Common myeloid progenitor, CD34-positive (primary cell): ENCODE results near the gene RNF25.

Experiments
- CTCF ChIA-PET: fragments of 350-600 bp; sonication (Branson Sonifier 250); formaldehyde crosslinking; loops from one replicate; lab custom pipeline; 2021; ENCODE audit warnings: antibody characterized with exemption; lab: Charles Lee
- POLR2A ChIA-PET: fragments of 350-600 bp; sonication (Branson Sonifier 250); formaldehyde crosslinking; loops from one replicate; lab custom pipeline; 2021; ENCODE audit warnings: antibody characterized with exemption; lab: Charles Lee
- DNase-seq, 3 donors: peaks; one replicate each; pipeline versions ENCODE4 v3.0.0 to v3.0.0-alpha.2; 2013
- H3K27ac ChIP-seq, 2 experiments: 1 replicate in 1 of 2; 2 replicates in 1 of 2; pipeline ENCODE4 v1.7.0; 2013; ENCODE audit warnings: inconsistent platforms in 2 of 2, low read length in 2 of 2, mild to moderate bottlenecking in 2 of 2, low read depth in 1 of 2, moderate library complexity in 1 of 2; ENCODE audit not compliant: severe bottlenecking in 2 of 2, insufficient read depth in 1 of 2, poor library complexity in 1 of 2
- H3K27me3 ChIP-seq, 5 experiments: replicated peaks in 2 of 5; 1 replicate in 3 of 5; 2 replicates in 2 of 5; pipeline versions ENCODE4 v1.6.1 to v1.7.0; 2013; ENCODE audit warnings: low read length in 4 of 5, mild to moderate bottlenecking in 2 of 5, moderate library complexity in 2 of 5, inconsistent platforms in 1 of 5; ENCODE audit not compliant: insufficient read depth in 5 of 5, control insufficient read depth in 4 of 5
- H3K36me3 ChIP-seq, 4 experiments: 1 replicate in 2 of 4; 2 replicates in 2 of 4; pipeline versions ENCODE4 v1.6.1 to v1.7.0; 2013; ENCODE audit warnings: low read length in 3 of 4, control low read depth in 1 of 4, mild to moderate bottlenecking in 1 of 4; ENCODE audit not compliant: control insufficient read depth in 4 of 4, insufficient read depth in 4 of 4
- H3K4me1 ChIP-seq, 4 experiments: 1 replicate in 3 of 4; 2 replicates in 1 of 4; pipeline versions ENCODE4 v1.6.1 to v1.7.1; 2013; ENCODE audit warnings: low read length in 3 of 4, mild to moderate bottlenecking in 3 of 4, control low read depth in 1 of 4, inconsistent platforms in 1 of 4, moderate library complexity in 1 of 4; ENCODE audit not compliant: control insufficient read depth in 4 of 4, insufficient read depth in 4 of 4; ENCODE audit errors: control extremely low read depth in 1 of 4
- H3K4me3 ChIP-seq, 7 experiments: 1 replicate in 4 of 7; 2 replicates in 3 of 7; pipeline versions ENCODE4 v1.5.1 to v1.7.0; 2013; ENCODE audit warnings: mild to moderate bottlenecking in 7 of 7, low read length in 6 of 7, moderate library complexity in 6 of 7, inconsistent platforms in 2 of 7, low read depth in 2 of 7, control low read depth in 1 of 7; ENCODE audit not compliant: insufficient read depth in 4 of 7, control insufficient read depth in 1 of 7; ENCODE audit errors: extremely low read depth in 1 of 7
- H3K9me3 ChIP-seq, 5 experiments: 1 replicate in 4 of 5; 2 replicates in 1 of 5; pipeline versions ENCODE4 v1.6.1 to v1.7.1; 2013; ENCODE audit warnings: low read length in 4 of 5, mild to moderate bottlenecking in 2 of 5, inconsistent platforms in 1 of 5, low read depth in 1 of 5, moderate library complexity in 1 of 5; ENCODE audit not compliant: control insufficient read depth in 4 of 5, insufficient read depth in 2 of 5; ENCODE audit errors: control extremely low read depth in 1 of 5
- WGBS: methylation state at CpG from one replicate; pipeline ENCODE4 v1.1.5; 2013; ENCODE audit not compliant: insufficient coverage; 5-methylcytosine and 5-hydroxymethylcytosine counted together

The RNF25 gene

GRCh38 chr2:218662827-218663226 is 9.0 kb downstream of the RNF25 start:
- DNase-seq: no peak
- Histone ChIP-seq H3K36me3 (peaks cover 4 to 63% (median 56%) of the 10 kb centered on the region in 4 experiments), H3K27ac (no peak overlapping the region), H3K4me3 (no peak overlapping the region), H3K9me3 (no peaks in the 10 kb centered on the region), H3K4me1 (peaks cover 6 to 19% (median 17%) of the 10 kb centered on the region in 4 experiments), H3K27me3 (no peaks in the 10 kb centered on the region)
- 98% methylated on average over 9 of the region's 10 CpGs for WGBS
- CTCF ChIA-PET: no interaction called here
- POLR2A ChIA-PET: no interaction called here

- H3K27me3 ChIP-seq: no peaks in the 10 kb centered on the region
- POLR2A ChIA-PET: no interaction called here
- no peak for DNase-seq
- CTCF ChIA-PET: interaction anchor here (5.7 to 8.7 kb wide), 2 partner anchors 9 to 17 kb away, joined by 40 to 75 read pairs; partner anchors contain the start of genes RNF25 and STK36
- H3K27ac ChIP-seq: no peak overlapping the region
- no peak overlapping the region for H3K4me3 ChIP-seq
- H3K36me3 ChIP-seq: peaks cover 4 to 62% (median 51%) of the 10 kb centered on the region in 4 experiments
- no peaks in the 10 kb centered on the region for H3K9me3 ChIP-seq
- 95% methylated on average over 5 of the region's 7 CpGs for WGBS
- peaks cover 6 to 19% (median 17%) of the 10 kb centered on the region in 4 experiments for H3K4me1 ChIP-seq
Measured at GRCh38 chr2:218662377-218662776, 9.4 kb downstream of the RNF25 start.

- POLR2A ChIA-PET: interaction anchor here (0.9 kb wide), 1 partner anchor 12 kb away, joined by 3 read pairs; no protein-coding TSS in a partner anchor
- Histone ChIP-seq H3K27ac (peak overlapping the region; percentile 18 to 60), H3K36me3 (peaks cover 9 to 69% (median 53%) of the 10 kb centered on the region in 4 experiments), H3K9me3 (no peaks in the 10 kb centered on the region), H3K4me3 (peak overlapping the region; percentile 81 to 96 (median 90)), H3K4me1 (peaks cover 6 to 19% (median 17%) of the 10 kb centered on the region in 4 experiments), H3K27me3 (no peaks in the 10 kb centered on the region)
- no peak for DNase-seq
- CTCF ChIA-PET: interaction anchor here (0.9 to 8.7 kb wide), 9 partner anchors 8 to 192 kb away, joined by 3 to 75 read pairs (median 8); partner anchors contain the start of genes RNF25, STK36 and TTLL4
- 30% methylated on average over 7 of the region's 8 CpGs for WGBS
Measured at GRCh38 chr2:218659988-218660358, 11.8 kb downstream of the RNF25 start.

GRCh38 chr2:218659258-218659987 is 12.4 kb downstream of the RNF25 start, which contains the start of the genes BCS1L and ZNF142:
Gene BCS1L, plus strand, starts transcription at chr2:218659683. Its CDS starts 1,305 bp downstream, at chr2:218660988.
Gene ZNF142, minus strand, starts transcription at chr2:218659623. Its CDS starts 3,194 bp downstream, at chr2:218656429.
- Histone ChIP-seq H3K36me3 (peaks cover 11 to 69% (median 50%) of the 10 kb centered on the region in 4 experiments), H3K27me3 (no peaks in the 10 kb centered on the region), H3K9me3 (no peaks in the 10 kb centered on the region), H3K4me3 (peak within 1 kb of the TSS; percentile 81 to 96 (median 90)), H3K4me1 (peaks cover 6 to 19% (median 17%) of the 10 kb centered on the region in 4 experiments), H3K27ac (peak within 1 kb of the TSS; percentile 18 to 60)
- ChIA-PET CTCF (interaction anchor here (0.9 to 8.7 kb wide), 10 partner anchors 8 to 193 kb away, joined by 3 to 75 read pairs (median 8); partner anchors contain the start of genes RNF25, STK36 and TTLL4), POLR2A (interaction anchor here (0.9 kb wide), 1 partner anchor 13 kb away, joined by 3 read pairs; no protein-coding TSS in a partner anchor)
- 0% methylated on average over 41 of the region's 49 CpGs for WGBS
- DNase-seq: peak; percentile 94 to 95 (median 95)

GRCh38 chr2:218658671-218659257 is 13.0 kb downstream of the RNF25 start:
- 1% methylated on average over 25 of the region's 27 CpGs for WGBS
- peak; percentile 52 to 66 (median 53) for DNase-seq
- Histone ChIP-seq H3K4me1 (peaks cover 6 to 19% (median 17%) of the 10 kb centered on the region in 4 experiments), H3K27me3 (no peaks in the 10 kb centered on the region), H3K27ac (peak overlapping the region in 1 of 2 experiments; percentile 60), H3K36me3 (peaks cover 14 to 68% (median 48%) of the 10 kb centered on the region in 4 experiments), H3K9me3 (no peaks in the 10 kb centered on the region), H3K4me3 (peak overlapping the region; percentile 81 to 96 (median 90))
- ChIA-PET POLR2A (interaction anchor here (0.6 kb wide), 2 partner anchors 29 to 43 kb away, joined by 3 read pairs; no protein-coding TSS in a partner anchor), CTCF (interaction anchor here (1.1 to 8.7 kb wide), 11 partner anchors 9 to 200 kb away, joined by 3 to 75 read pairs (median 8); partner anchors contain the start of genes RNF25, STK36 and TTLL4)

GRCh38 chr2:218655751-218656150 is 16.1 kb downstream of the RNF25 start:
- H3K36me3 ChIP-seq: peaks cover 15 to 62% (median 46%) of the 10 kb centered on the region in 4 experiments
- CTCF ChIA-PET: interaction anchor here (0.8 to 8.7 kb wide), 5 partner anchors 10 to 192 kb away, joined by 3 to 75 read pairs (median 3); partner anchors contain the start of genes RNF25 and STK36

More at GRCh38 chr2:218655751-218656150, 16.1 kb downstream of the RNF25 start:
- Histone ChIP-seq H3K27ac (no peak overlapping the region), H3K4me3 (no peak overlapping the region), H3K27me3 (no peaks in the 10 kb centered on the region), H3K9me3 (no peaks in the 10 kb centered on the region), H3K4me1 (peaks cover 6 to 19% (median 17%) of the 10 kb centered on the region in 4 experiments)
- DNase-seq: no peak
- WGBS: 100% methylated on average over 2 of the region's 2 CpGs
- POLR2A ChIA-PET: no interaction called here
